Measurements from ENCODE around the gene EPS8L2.
"Not testable (repeated sequence)": the region's sequence is repeated elsewhere in the genome, so short reads cannot be mapped to it uniquely, and the experiment has no call there.

The EPS8L2 gene

DNA sequence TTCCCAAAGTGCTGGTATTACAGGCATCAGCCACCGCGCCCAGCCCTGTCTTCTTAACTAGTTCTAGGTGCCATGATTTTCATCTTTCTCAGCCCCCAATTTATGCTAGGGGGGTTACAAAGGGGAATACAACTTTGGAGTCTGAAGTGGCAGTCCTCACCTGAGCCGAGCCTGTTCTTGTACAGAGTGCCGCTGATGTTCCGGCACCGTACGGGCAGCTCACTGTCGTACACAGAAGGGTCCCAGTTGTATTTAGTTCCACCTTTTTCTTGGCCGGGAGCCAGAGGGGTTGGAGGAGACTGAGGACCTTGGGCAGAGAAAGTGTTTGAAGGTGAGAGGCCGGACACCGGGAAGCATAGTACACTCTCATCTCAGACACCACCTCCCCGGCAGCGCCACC is 18.3 kb upstream of the EPS8L2 start:
- H3K4me3 ChIP-seq (ENCODE audit: low read depth, low read length) = no peak overlapping the region
- no peak for DNase-seq (ENCODE audit: low read depth, low spot score)
- ChIA-PET CTCF (no interaction called here), POLR2A (no interaction called here)
- TF ChIP-seq, protein P1, sequence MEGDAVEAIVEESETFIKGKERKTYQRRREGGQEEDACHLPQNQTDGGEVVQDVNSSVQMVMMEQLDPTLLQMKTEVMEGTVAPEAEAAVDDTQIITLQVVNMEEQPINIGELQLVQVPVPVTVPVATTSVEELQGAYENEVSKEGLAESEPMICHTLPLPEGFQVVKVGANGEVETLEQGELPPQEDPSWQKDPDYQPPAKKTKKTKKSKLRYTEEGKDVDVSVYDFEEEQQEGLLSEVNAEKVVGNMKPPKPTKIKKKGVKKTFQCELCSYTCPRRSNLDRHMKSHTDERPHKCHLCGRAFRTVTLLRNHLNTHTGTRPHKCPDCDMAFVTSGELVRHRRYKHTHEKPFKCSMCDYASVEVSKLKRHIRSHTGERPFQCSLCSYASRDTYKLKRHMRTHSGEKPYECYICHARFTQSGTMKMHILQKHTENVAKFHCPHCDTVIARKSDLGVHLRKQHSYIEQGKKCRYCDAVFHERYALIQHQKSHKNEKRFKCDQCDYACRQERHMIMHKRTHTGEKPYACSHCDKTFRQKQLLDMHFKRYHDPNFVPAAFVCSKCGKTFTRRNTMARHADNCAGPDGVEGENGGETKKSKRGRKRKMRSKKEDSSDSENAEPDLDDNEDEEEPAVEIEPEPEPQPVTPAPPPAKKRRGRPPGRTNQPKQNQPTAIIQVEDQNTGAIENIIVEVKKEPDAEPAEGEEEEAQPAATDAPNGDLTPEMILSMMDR (IDR thresholded peaks at IDR 0.05; ENCODE audit: insufficient read depth, low read length, missing control alignments) = no peak

DNA sequence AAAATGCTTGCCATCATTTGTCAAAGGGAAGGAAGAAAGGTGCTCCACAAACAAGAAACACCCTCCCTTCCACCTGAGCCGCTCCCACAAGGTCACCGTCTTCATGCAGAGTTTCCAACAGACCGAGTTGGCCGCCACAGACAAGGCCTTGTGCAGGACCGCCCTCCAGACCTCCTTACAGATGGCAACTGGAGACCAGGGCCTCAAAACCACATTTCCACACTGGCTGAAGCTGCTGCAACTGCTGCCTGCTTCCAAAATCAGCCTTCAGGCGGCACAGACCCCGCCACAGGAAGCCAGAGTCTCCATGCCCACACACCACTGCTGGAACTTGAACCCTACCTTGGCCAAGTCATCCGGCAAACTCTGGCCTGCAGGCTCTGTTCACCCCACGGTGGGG is 17.4 kb upstream of the EPS8L2 start:
- TF ChIP-seq, protein P1 (IDR thresholded peaks at IDR 0.05; ENCODE audit: insufficient read depth, low read length, missing control alignments) = no peak
- ChIA-PET CTCF (no interaction called here), POLR2A (no interaction called here)
- H3K4me3 ChIP-seq (ENCODE audit: low read depth, low read length) = no peak overlapping the region
- no peak for DNase-seq (ENCODE audit: low read depth, low spot score)

DNA sequence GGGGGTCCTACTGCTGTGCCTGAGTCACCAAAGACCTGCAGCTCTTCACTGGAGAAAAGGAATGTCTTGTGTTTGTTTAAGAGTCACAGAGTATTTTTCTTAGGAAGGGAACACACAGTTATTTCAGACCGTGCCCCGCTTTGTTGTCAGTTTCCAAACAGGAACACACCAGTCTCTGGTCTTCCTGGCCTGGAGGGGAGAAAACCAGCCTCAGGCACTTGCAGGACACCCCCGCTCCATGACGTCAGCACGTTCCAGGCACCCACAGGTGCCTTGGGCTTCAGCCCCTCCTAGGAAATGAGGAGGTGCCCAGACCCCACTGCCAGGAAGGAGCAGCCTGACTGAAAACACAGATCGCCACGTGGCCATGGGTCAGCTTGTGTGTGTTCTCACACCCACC is 16.4 kb upstream of the EPS8L2 start:
- DNase-seq (ENCODE audit: low read depth, low spot score) = no peak
- CTCF ChIA-PET = no interaction called here
- no peak overlapping the region for H3K4me3 ChIP-seq (ENCODE audit: low read depth, low read length)
- TF ChIP-seq, protein P1 (IDR thresholded peaks at IDR 0.05; ENCODE audit: insufficient read depth, low read length, missing control alignments) = no peak
- POLR2A ChIA-PET = no interaction called here

DNA sequence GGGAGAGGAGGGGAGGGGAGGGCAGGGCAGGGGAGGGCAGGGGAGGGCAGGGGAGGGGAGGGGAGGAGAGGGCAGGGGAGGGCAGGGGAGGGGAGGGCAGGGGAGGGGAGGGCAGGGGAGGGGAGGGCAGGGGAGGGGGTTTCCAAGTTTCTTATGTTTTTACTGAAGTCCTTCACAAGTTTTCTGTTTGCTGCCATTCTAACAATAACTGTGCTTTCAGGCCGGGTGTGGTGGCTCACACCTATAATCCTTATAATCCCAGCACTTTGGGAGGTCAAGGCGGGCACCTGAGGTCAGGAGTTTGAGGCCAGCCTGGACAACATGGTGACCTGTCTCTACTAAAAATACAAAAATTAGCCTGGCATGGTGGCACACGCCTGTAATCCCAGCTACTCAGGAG is 15.8 kb upstream of the EPS8L2 start:
- DNase-seq (ENCODE audit: low read depth, low spot score); POLR2A ChIA-PET; H3K4me3 ChIP-seq (ENCODE audit: low read depth, low read length): not testable (repeated sequence)
- CTCF ChIA-PET = interaction anchor here (1.1 to 1.7 kb wide), 2 partner anchors 10 to 13 kb away, joined by 3 read pairs; no protein-coding TSS in a partner anchor

DNA sequence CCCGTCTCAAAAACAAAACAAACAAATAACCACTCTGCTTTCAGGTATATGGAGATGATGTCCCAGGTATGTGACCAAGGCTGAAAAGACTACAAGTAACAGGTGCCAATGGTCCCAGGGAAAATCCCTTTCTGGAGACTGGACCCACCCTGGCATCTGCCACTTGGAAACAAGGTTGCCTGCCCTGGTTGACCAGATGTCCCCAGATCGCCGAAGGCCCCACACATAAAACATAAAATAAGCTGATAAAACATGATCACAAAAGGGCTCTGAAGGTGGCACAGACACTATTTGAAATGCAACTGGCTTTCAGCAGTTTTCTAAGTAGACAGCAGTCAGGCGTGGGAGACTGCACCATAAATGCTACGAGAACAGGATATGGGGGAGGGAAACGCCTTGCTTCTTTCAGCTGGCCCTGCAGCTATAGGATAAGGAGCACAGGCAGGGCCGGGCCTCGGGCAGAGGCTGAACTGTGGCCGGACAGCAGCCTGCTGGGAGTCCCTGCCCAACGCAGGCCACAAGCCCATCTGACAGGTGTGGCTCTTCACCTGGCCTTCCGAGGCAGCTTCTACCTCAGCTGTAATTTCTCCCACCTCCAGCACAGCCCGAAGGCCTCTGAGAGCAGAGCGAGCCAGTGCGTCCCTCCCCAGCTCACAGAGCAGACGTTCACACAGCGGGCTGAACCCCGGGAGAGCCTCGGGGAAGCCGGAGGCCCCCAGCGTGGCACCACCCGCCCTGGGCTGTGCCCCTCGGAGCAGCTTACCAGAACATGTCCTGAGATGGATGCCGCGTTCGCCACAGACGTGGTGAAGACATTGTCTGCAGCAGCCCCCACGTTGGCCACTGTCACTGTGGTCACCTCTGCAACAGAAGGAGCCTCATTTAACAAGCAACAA is 15.0 kb upstream of the EPS8L2 start:
- TF ChIP-seq, protein P1 (IDR thresholded peaks at IDR 0.05; ENCODE audit: insufficient read depth, low read length, missing control alignments) = no peak
- no peak overlapping the region for H3K4me3 ChIP-seq (ENCODE audit: low read depth, low read length)
- no peak for DNase-seq (ENCODE audit: low read depth, low spot score)
- ChIA-PET CTCF (interaction anchor here (1.1 to 17.1 kb wide), 4 partner anchors 11 to 33 kb away, joined by 3 to 198 read pairs (median 3); no protein-coding TSS in a partner anchor), POLR2A (no interaction called here)

DNA sequence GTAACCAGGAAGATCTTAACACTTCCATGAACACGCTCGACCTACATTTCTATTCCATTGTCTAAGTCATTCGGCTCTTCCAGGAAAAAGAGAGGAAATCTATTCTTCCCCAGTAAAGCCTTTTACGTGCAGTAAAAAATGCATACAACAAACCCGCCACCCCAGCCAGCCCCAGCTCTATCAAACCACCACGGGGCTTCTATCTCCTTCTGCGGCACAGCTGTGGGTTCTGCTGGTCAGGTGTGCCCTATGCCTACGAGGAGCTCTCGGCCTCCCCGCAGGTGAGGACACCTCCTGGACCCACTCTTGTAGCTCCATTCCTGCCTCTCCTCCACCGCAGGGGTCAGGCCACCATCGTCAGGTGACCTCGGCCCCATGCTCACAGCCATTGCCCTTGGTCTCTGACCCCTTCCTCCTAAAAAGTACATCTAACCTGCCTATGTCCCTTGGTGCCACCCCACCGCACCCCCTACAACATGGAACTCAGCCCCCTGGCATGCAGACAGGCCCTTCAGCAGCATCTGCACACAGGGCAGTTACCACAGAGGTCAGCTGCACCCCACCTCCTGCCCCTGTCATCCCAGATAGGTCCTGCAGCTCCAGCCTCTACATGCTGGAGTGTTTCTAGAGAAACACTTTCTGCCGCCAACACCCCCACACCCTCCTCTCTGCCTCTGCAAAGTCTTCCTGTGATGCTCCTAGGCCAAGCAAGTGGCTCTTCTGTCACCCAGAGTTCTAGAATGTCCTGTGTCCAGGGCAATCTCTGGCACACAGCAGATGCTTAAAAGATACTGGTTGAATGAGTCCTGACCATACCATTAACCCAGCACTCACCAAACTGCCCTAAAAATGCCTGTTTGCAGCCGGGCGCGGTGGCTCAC is 14.1 kb upstream of the EPS8L2 start:
- TF ChIP-seq, protein P1 (IDR thresholded peaks at IDR 0.05; ENCODE audit: insufficient read depth, low read length, missing control alignments) = no peak
- no peak overlapping the region for H3K4me3 ChIP-seq (ENCODE audit: low read depth, low read length)
- DNase-seq (ENCODE audit: low read depth, low spot score) = no peak
- ChIA-PET POLR2A (no interaction called here), CTCF (interaction anchor here (1.1 to 17.1 kb wide), 4 partner anchors 9 to 32 kb away, joined by 3 to 198 read pairs (median 3); no protein-coding TSS in a partner anchor)
